DMS53 (cell line): ENCODE data around the gene ZNF689.
"Not testable (repeated sequence)": the region's sequence is repeated elsewhere in the genome, so short reads cannot be mapped to it uniquely, and the experiment has no call there.

ENCODE experiments used
- DNase-seq: peaks from one replicate; lab custom pipeline; 2025; lab: John Stamatoyannopoulos, UW

ZNF689 gene

DNA sequence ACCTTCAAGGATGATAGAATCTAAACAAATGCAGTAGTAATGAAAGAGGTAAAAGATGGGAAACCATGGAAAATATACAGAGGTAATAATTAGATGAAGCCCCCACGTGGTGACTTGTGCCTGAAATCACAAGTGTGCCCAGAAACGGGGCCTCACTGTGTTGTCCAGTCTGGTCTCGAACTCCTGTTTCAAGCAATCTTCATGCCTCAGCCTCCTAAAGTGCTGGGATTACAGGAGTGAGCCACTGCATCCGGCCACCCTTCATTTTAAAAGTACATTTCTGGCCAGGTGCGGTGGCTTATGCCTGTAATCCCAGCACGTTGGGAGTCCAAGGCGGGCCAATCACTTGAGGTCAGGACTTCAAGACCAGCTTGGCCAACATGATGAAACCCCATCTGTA lies 26.4 kb upstream of the ZNF689 start:
- DNase-seq, result no peak

DNA sequence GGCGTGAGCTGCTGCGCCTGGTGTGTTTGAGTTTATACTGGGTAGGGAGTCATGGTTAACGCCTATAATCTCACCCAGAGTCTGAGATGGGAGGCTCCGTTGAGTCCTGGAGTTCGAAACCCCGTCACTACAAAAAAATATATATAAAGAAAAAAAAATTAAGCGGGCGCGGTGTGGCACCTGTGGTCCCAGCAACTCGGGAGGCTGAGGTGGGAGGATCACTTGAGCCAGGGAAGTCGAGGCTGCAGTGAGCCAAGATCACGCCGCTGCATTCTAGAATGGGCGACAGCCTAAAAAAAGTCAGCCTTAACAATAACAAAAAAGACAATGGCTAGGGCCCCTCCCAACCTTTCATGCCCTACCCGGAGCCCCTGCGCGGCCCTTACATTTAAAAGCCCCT lies 23.3 kb upstream of the ZNF689 start:
- DNase-seq, result no peak

DNA sequence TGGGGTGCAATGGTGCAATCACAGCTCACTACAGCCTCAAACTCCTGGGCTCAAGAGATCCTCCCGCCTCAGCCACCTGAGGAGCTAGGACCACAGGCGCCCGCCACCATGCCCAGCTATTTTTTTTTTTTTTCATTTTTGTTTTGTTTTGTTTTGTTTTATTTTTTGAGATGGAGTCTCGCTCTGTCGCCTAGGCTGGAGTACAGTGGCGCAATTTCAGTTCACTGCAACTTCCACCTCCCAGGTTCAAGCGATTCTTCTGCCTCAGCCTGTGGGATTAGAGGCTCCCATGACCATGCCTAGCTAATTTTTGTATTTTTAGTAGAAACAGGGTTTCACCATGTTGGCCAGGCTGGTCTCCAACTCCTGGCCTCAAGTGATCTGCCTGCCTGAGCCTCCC lies 22.3 kb upstream of the ZNF689 start:
- not testable (repeated sequence) for DNase-seq

DNA sequence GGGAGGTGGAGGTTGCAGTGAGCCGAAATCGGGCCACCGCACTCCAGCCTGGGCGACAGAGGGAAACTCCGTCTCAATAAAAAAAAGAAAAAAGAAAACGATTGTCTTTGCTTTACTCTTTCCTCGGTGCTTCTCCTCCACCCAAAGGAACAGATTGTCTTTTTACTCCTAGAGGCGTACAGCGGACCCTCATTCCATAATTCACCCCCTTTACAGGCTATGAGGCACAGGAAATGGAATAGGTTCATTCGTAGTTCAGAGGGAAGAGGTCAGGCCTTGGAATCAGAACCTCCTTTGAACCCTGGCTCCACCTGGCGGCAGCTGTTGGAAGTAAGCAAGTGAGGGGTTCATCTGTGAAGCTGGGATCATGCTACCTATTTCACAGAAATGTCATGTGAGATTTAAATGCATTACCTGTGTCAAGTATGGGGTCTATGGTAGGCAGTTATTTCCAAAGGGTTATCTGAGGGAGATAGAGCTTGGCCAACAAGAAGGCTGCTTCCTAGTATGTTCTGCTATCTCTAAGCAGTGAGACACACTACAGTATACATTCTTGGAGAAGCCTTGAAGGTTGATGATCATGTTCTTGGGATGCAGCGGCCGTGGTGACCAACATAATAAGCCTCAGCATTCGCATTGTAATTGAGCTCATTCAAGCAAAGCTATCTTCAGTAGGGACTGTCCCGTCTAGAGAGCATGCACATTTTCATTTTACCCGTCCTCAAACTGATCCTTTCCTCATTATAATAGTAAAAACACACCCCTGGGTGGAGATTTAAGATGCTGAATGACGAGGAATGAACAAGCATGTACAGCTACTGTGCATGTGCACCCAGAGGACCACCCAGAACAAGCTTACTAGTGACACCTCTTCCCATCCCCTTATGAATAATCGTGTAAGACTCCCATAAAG lies 18.7 kb upstream of the ZNF689 start:
- peak; percentile 89 for DNase-seq

DNA sequence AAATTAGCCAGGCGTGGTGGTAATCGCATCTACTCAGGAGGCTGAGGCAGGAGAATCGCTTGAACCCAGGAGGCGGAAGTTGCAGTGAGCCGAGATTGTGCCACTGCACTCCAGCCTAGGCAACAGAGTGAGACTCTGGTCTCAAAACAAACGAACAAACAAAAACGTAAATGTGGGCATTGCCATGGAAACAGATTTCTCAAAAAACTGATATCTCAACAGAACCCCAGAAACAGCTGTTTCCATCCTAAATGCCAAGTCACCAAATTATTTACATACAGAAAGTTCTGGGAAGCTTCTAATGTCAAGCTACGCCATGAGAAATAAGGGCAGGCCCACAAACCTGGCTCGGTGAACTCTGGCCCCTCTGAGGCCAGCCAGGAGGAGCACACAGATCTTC lies 16.0 kb upstream of the ZNF689 start:
- no peak for DNase-seq

DNA sequence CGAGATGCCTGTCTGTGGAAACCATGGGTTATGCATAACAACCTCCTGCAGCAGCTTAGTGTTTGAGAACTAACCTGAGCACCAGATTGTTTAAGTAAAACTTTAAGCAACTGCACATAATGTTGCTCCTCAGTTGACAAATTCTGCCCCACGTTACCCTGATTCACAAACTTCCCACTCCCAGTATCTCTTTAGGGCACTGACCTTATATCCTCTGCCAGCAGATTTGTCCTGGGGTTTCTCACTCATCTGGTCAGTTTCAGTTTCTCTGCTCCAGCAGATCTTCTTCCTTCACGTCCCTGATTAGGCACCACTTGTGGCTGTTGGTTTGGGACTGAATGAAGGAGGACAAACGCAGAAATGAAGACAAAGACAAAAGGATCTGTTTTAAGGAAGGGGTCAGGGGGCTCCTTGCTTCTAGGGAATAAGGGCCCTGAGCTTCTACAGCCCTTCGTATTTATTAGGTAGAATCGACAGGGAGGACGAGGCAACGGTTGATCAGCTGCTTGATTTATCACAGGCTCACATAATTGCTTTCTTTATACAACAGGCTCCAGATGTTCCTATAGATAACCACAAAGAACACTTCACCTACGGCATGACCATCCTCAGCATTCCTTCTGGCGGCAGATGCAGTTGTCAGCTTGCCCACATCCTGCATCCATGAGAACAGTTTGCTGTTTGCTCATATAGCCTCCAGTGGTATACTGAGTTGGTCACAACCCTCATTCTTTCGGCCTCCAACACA lies 13.5 kb upstream of the ZNF689 start:
- DNase-seq, result no peak

DNA sequence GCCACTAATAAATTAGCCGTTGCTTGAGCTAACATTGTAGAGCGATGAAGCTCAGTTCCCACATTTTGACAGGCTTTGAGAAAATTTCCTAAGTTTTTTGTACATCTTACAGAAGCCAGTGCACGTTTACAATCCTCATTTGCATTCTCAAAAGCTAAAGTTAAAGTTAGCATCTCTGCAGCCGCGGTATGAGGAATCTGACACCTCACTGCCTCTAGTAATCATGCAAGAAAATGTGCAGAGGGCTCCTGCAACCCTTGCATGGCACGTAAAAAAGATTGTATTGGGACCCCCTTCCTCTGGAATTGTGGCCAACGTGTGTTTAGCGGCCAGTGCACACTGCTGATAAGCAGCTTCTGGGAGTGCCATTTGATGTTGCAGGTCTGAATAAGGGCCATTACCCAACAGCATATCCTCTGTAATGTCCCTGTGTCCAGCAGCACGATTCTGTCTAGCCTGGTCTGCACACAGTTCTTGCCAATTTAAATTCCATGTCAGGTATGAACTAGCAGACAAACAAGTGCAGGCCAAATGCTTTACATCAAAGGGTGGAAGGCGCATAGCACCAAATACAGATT lies 12.4 kb upstream of the ZNF689 start:
- DNase-seq, result no peak

DNA sequence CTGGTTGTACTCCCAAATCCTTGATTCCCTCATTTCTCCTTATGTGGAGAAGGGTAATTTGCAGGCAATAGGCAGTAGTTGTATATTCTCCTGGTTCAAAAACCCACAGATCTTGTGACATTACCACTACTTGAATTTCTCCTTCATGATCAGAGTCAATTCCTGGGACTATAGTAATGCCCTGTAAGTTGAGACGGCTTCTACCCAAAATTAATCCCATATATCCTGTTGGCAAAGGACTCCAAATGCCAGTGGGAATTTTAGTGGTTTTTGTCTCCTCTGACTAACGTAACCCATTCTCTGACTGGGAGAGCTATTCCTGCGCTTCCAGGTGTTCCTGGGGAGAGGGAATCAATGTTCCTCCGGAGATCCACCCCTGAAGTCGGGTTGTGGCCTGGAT lies 11.6 kb upstream of the ZNF689 start:
- DNase-seq, result no peak

DNA sequence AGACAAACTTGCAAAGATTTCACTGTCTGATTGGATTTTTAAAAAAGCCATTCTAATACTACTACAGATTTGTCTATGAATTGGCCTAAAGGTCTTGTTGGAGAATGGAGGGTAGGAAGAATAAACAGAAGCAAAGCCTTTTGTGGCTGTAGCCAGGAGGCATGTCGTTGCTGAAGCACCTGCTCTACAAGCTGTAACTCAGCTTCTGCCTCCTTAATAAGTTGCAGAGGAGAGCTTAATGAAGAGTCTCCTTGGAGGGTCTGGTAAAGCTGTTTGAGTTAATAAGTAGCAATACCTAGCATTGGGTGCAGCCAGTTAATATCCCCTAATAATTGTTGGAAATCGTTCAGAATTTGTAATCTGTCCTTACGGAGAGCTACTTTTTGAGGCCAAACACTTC lies 10.0 kb upstream of the ZNF689 start:
- DNase-seq, result no peak

DNA sequence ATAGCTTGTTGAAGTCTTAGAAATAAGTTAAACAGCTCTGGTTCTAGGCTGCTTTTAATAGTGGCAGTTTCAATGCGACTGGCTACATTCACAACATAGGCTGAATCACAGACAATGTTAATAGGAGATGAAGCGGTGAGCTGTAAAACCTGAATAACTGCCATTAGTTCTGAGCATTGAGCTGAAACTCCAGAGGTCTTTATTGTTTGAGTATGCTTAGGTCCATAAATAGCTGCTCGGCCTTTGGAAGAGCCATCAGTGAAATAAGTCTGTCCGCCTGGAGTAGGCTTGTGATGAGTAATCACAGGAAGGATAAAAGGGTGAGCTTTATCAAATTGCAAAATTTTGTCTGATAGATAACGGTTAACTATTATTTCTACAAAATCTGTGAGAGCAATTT lies 9.4 kb upstream of the ZNF689 start:
- no peak for DNase-seq

DNA sequence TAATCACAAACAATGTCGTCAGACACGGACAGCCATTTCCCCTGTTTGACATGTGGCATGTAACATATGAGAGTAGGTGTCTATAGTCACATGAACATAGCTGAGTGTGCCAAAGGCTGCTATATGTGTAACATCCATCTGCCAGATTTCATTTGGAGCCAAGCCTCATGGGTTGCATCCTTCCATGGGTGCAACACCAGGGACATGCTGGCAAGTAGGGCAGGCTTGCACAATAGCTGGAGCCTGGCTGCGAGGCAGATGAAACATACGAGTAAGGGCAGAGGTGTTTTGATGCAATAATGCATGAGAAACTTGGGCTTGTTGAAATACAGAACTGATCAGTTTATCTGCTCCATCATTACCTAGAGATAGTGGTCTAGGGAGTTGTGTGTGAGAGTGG lies 9.0 kb upstream of the ZNF689 start:
- no peak for DNase-seq

DNA sequence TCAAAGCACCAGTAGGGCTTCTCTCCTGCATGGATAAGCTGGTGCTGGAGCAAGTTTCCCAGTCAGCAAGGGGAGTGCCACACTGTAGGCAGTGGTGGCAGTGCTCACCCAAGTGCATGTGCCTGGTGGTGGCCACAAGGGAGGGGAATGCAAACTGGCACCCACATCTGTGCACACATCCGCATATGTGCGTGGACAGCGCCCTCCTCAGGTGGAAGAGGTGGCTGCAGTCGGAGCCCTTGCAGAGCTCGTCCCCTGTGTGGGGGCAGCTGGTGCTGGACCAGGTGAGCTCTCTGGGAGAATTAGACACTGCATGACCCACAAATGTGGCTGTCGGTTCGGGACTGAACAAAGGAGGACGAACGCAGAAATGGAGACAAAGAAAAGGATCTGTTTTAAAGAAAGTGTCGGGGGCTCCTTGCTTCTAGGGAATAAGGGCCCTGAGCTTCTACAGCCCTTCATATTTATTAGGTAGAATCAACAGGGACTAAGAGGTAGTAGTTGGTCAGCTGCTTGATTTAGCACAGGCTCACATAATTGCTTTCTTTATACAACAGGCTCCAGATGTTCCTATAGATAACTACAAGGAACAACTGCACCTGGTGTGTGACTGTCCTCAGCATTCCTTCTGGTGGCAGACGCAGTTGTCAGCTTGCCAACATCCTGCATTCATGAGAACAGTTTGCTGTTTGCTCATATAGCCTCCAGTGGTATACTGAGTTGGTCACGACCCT lies 5.3 kb upstream of the ZNF689 start:
- DNase-seq, result peak; percentile 67

DNA sequence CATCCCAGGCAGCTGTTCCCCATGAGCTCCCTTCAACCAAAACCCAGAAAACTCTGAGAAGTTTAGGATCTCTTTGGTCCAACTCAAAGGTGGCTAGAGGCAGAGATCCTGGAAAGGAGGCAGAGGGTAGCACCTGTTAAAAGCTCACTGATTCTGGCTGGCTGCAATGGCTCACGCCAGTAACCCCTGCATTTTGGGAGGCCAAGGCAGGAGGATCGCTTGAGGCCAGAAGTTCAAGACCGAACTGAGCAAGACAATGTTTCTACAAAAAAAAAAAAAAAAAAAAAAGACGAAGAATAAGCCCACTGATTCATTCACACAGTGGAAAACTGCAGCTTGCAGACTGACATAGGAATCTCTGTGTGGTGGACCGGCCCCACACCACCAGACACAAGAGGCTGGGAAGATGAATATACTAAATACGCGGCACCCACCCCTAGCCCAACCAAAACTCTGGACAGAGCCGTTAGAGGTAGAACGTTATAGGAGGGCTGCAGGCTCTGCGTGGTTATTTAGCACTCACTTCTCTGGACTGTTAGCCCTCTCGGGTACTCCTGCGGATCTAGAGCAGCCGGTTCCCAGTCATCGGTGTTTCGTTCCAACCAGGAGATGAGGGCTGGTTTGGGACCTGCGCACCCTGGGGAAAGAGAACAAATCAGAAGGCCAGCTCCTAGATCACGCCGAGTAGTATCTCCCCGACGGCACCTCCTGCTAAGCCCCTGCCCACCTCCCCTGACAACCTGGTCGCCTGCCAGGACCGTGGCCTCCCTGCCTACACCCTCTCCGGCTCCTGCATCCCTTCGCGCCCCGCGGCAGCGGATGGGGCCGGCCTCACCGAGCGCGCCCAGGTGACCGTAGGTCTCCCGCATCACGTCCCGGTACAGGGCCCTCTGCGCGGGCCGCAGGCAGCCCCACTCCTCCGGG lies 925 bp downstream of the ZNF689 start:
- peak; percentile 68 for DNase-seq

DNA sequence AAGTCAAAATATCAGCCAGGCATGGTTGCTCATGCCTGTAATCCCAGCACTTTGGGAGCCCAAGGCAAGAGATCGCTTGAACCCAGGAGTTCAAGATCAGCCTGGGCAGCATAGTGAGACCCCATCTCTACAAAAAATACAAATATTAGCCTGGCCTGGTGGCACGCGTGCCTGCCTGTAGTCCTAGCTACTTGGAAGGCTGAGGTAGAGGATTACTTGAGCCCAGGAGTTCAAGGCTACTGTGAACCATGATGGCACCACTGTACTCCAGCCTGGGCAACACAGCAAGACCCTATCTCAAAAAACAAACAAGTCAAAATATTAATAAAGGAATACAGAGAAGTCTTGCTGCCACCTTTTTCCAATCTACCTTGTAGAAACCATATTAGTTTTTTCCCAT lies 4.2 kb downstream of the ZNF689 start:
- DNase-seq, result no peak

DNA sequence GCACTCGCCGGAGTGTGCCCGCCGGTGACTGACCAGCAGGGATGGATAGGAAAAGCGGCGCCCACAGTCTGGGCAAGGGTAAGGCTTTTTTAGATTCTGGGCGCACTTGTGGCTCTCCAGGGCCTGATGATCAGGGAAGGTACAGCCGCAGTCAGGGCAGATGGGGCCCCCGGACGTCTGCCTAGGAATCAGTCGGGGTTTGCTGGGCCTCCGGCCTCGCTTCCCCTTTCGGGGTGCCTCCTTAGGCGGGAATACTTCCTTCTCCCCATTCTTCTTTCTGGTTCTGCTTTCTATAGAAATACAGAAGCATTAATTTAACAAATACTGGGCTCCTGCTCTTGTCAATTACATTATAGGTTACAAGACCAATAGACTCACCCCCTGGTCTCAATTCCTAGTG lies 5.0 kb downstream of the ZNF689 start:
- no peak for DNase-seq

DNA sequence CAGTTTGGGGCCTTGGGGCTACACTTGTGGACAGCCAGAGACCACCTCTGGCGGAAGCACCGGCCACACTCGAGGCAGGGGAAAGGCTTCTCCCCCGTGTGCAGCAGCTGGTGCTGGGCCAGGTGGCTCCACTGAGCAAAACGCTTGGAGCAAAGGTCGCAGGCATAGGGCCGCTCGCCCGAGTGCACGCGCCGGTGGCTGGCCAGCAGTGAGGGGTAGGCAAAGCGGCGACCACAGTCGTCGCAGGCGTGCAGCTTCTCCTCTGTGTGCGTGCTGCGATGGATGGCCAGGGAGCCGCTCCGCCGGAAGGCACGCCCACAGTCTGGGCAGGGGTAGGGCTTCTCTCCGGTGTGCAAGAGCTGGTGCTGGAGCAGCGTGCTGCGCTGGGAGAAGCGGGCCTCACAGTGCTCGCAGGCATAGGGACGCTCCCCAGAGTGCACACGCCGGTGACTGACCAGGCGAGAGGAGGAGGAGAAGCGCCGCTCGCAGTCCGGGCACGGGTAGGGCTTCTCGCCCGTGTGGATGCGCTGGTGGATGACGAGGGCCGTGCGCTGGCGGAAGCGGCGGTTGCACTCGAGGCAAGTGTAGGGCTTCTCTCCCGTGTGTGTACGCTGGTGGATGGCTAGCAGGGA lies 5.8 kb downstream of the ZNF689 start:
- DNase-seq, result no peak

DNA sequence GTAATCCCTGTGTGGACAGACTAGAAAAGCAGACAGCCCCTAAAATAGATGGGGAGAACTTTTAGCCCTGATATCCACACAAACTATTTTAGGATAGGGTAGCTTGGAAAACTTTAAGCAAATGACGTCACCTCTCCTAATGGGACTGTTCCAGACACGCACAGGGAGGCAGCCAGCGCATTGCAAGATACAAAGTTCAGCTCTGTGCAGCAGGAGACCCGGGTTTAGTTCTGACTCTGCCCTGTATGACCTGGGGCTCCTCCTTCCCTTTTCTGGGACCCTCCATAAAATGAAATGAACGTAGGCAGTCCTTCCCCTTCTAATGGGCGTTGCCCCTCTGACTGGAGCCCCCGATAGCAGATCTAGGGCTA lies 6.3 kb downstream of the ZNF689 start:
- no peak for DNase-seq

DNA sequence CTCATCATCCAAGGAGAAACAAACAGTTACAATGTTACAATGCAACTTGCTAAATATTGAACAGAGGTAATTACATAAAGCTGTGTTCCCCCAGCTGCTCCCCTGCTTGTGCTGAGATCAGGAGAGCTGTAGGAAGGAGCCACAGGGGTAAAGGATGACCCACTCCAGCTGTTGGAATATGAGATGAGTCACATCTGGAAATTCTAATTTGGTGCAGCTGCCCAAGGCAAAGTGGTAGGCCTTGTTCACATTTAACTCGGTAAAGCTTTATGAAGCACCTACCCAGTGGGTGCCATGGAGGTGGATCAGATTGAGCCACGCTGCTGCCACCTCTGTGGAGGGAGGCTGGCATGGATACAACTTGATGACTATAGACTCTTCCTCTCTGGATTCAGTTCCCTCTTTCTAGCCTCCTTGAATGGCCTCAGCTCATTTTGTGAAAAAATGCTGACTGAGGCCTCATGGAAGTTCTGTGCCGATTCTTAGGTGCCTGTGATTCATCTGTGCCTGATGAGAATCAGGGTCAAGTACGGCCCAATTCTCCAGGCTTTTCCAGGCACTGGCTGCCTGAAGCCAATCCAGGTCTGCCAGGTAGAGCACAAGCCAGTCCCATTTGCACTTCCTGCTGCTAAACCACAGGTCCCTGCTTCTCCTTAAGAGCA lies 7.4 kb downstream of the ZNF689 start:
- DNase-seq, result no peak

DNA sequence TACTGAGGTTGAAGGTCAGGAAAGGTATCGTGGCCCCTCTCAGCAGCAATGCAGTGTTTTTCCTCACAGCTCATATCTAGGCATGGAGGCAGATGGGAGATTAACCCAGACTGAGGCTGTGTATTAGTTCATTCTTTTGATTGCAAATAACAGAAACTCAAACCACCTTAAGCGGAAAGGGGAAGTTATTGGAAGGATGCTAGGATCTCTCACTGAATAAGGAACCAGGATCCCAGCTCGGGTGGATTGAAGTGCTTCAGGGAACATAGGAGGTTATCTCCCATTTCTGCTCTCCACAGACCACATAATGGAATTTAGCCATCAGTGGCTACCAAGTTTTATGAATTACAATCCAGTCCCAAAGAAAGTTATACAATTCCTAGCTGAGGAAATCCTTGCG lies 8.2 kb downstream of the ZNF689 start:
- DNase-seq, result no peak

DNA sequence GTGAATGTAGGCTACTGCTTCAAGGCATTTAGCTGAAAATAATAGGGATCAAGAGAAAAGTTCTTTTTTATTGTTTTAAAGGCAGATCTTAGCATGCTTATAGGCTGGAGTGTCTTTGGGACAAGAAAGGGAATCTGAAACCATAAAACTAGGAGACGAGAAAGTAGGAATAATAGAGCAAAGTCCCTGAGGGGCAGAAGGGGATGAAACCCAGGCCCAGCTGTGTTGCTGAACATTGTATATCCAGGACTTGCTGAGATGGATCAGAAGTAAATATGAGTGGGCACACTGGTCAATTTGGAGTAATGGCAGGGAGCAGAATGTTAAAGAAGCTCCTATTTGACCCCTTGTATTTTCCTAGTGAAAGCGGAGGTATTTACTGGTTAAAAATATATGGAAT lies 9.3 kb downstream of the ZNF689 start:
- no peak for DNase-seq
